ENCODE measurements around the gene KIF4B. TPM values are rescaled to one million over a fixed set of nuclear protein-coding genes. Genes with fewer than 3 reads are reported as not detected.

KIF4B gene
- total and polyA plus RNA-seq, 2 donors from 2014 or later: not detected

- FAIRE-seq (no peak), DNase-seq (peak in 1 of 5 donors; percentile 7)
- no peaks in the 10 kb centered on the region for H3K4me1 ChIP-seq (ENCODE audit: control insufficient read depth in 2 of 3, insufficient read depth in 2 of 3, low read depth in 1 of 3, low read length in 3 of 3)
- no peaks in the 10 kb centered on the region for H3K36me3 ChIP-seq (ENCODE audit: control insufficient read depth in 2 of 3, insufficient read depth in 3 of 3, low read length in 3 of 3)
- H3K27ac ChIP-seq (ENCODE audit: low read depth in 2 of 2, low read length in 2 of 2): no peak overlapping the region
- H3K27me3 ChIP-seq (ENCODE audit: control insufficient read depth, insufficient read depth, low read length): no peaks in the 10 kb centered on the region
- intact Hi-C loops (cut with DNase I): no loop called here
- no peak overlapping the region for H3K9ac ChIP-seq (ENCODE audit: low read length in 3 of 3)
- H3K4me3 ChIP-seq (ENCODE audit: low read length in 3 of 3): no peak overlapping the region
- H3K9me3 ChIP-seq (ENCODE audit: control insufficient read depth in 2 of 3, insufficient read depth in 1 of 3, low read length in 3 of 3): no peaks in the 10 kb centered on the region
- no peak for TF ChIP-seq CTCF (IDR thresholded peaks at IDR 0.05; ENCODE audit: borderline replicate concordance, extremely low read depth, insufficient read depth)
Observed at GRCh38 chr5:154984946-154985516, 28.5 kb upstream of the KIF4B start.

- H3K27me3 ChIP-seq (ENCODE audit: control insufficient read depth, insufficient read depth, low read length): no peaks in the 10 kb centered on the region
- no peak overlapping the region for H3K27ac ChIP-seq (ENCODE audit: low read depth in 2 of 2, low read length in 2 of 2)
- FAIRE-seq: no peak
- no peaks in the 10 kb centered on the region for H3K36me3 ChIP-seq (ENCODE audit: control insufficient read depth in 2 of 3, insufficient read depth in 3 of 3, low read length in 3 of 3)
- no peak overlapping the region for H3K4me3 ChIP-seq (ENCODE audit: low read length in 3 of 3)
- H3K4me1 ChIP-seq (ENCODE audit: control insufficient read depth in 2 of 3, insufficient read depth in 2 of 3, low read depth in 1 of 3, low read length in 3 of 3): no peaks in the 10 kb centered on the region
- no peak for TF ChIP-seq CTCF (IDR thresholded peaks at IDR 0.05; ENCODE audit: borderline replicate concordance, extremely low read depth, insufficient read depth)
- intact Hi-C loops (cut with DNase I): no loop called here
- H3K9me3 ChIP-seq (ENCODE audit: control insufficient read depth in 2 of 3, insufficient read depth in 1 of 3, low read length in 3 of 3): no peaks in the 10 kb centered on the region
- peak in 1 of 5 donors; percentile 2 for DNase-seq
- no peak overlapping the region for H3K9ac ChIP-seq (ENCODE audit: low read length in 3 of 3)
Observed at GRCh38 chr5:154986151-154986550, 27.4 kb upstream of the KIF4B start.

GRCh38 chr5:154989626-154990025, 23.9 kb upstream of the KIF4B start:
- intact Hi-C loops (cut with DNase I): no loop called here
- Histone ChIP-seq H3K36me3 (ENCODE audit: control insufficient read depth in 2 of 3, insufficient read depth in 3 of 3, low read length in 3 of 3) (no peaks in the 10 kb centered on the region), H3K9me3 (ENCODE audit: control insufficient read depth in 2 of 3, insufficient read depth in 1 of 3, low read length in 3 of 3) (no peaks in the 10 kb centered on the region), H3K9ac (ENCODE audit: low read length in 3 of 3) (no peak overlapping the region), H3K4me1 (ENCODE audit: control insufficient read depth in 2 of 3, insufficient read depth in 2 of 3, low read depth in 1 of 3, low read length in 3 of 3) (no peaks in the 10 kb centered on the region), H3K27ac (ENCODE audit: low read depth in 2 of 2, low read length in 2 of 2) (no peak overlapping the region), H3K4me3 (ENCODE audit: low read length in 3 of 3) (no peak overlapping the region), H3K27me3 (ENCODE audit: control insufficient read depth, insufficient read depth, low read length) (no peaks in the 10 kb centered on the region)
- DNase-seq: no peak
- no peak for TF ChIP-seq CTCF (IDR thresholded peaks at IDR 0.05; ENCODE audit: borderline replicate concordance, extremely low read depth, insufficient read depth)
- FAIRE-seq: no peak

- intact Hi-C loops (cut with DNase I): no loop called here
- no peaks in the 10 kb centered on the region for H3K4me1 ChIP-seq (ENCODE audit: control insufficient read depth in 2 of 3, insufficient read depth in 2 of 3, low read depth in 1 of 3, low read length in 3 of 3)
- no peak overlapping the region for H3K27ac ChIP-seq (ENCODE audit: low read depth in 2 of 2, low read length in 2 of 2)
- no peak for TF ChIP-seq CTCF (IDR thresholded peaks at IDR 0.05; ENCODE audit: borderline replicate concordance, extremely low read depth, insufficient read depth)
- no peaks in the 10 kb centered on the region for H3K27me3 ChIP-seq (ENCODE audit: control insufficient read depth, insufficient read depth, low read length)
- H3K36me3 ChIP-seq (ENCODE audit: control insufficient read depth in 2 of 3, insufficient read depth in 3 of 3, low read length in 3 of 3): no peaks in the 10 kb centered on the region
- no peak overlapping the region for H3K4me3 ChIP-seq (ENCODE audit: low read length in 3 of 3)
- H3K9me3 ChIP-seq (ENCODE audit: control insufficient read depth in 2 of 3, insufficient read depth in 1 of 3, low read length in 3 of 3): no peaks in the 10 kb centered on the region
- DNase-seq: no peak
- H3K9ac ChIP-seq (ENCODE audit: low read length in 3 of 3): no peak overlapping the region
- no peak for FAIRE-seq
Observed at GRCh38 chr5:154993461-154993860, 20.1 kb upstream of the KIF4B start.

All from kidney (tissue), 14 donors.